Chondrocyte (in vitro differentiated cells): ENCODE measurements around the gene CMAS. TPM values are rescaled to one million over a fixed set of nuclear protein-coding genes. Genes with fewer than 3 reads are reported as not detected.

Experiments
- DNase-seq: peaks from one replicate; pipeline ENCODE4 v3.0.0; 2021; ENCODE audit warnings: mixed read lengths, low spot score
- H3K27ac Mint-ChIP-seq: one replicate; pipeline ENCODE4 v1.8.0; 2021; ENCODE audit warnings: mild to moderate bottlenecking, moderate library complexity, mixed read lengths; ENCODE audit not compliant: unreplicated experiment
- H3K27me3 Mint-ChIP-seq: 2 replicates; pipeline ENCODE4 v1.8.0; 2021; ENCODE audit warnings: low read depth, mixed read lengths
- H3K36me3 Mint-ChIP-seq: 2 replicates; pipeline ENCODE4 v1.8.0; 2021; ENCODE audit warnings: low read depth, mixed read lengths
- H3K4me1 Mint-ChIP-seq: 2 replicates; pipeline ENCODE4 v1.8.0; 2021; ENCODE audit warnings: low read depth, mild to moderate bottlenecking, mixed read lengths
- H3K4me3 Mint-ChIP-seq: one replicate; pipeline ENCODE4 v1.8.0; 2021; ENCODE audit warnings: mild to moderate bottlenecking, moderate library complexity, mixed read lengths; ENCODE audit not compliant: unreplicated experiment
- H3K9me3 Mint-ChIP-seq: 2 replicates; pipeline ENCODE4 v1.8.0; 2021; ENCODE audit warnings: low read depth, mixed read lengths
- CTCF ChIP-seq: fragments of 200-600 bp; sonication (generic); IDR thresholded peaks from 2 replicates; pipeline ENCODE4 v1.5.0; 2021; ENCODE audit warnings: antibody characterized with exemption, mild to moderate bottlenecking, moderate library complexity
- total RNA-seq: library from RNA; stranded (reverse); gene quantifications from 3 replicates; pipeline ENCODE4 v1.2.1, GENCODE V29; 2021

Gene CMAS
- total RNA-seq, 1 donor from 2014 or later, result 26.1 TPM

DNA sequence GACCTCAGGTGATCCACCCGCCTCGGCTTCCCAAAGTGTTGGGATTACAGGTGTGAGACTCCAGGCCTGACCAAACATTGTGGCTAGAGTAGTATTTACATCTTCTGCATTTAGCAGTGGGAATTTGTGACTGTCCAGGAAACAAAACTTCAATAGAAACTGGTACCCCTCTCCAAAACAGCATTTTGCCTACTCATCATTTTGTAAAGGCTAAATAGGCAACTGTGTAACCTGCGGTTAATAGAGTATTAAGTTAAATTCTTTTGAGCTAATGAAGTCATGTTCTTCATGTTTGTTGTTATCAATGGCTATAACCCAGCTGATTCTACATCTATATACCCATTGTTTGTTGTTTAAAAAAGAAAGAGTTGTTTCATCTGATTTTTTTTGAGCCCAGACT is 8.1 kb downstream of the CMAS start:
- Mint-ChIP-seq H3K4me3 (no peak overlapping the region), H3K36me3 (peaks cover 10% of the 10 kb centered on the region), H3K27me3 (no peaks in the 10 kb centered on the region), H3K9me3 (no peaks in the 10 kb centered on the region), H3K4me1 (peaks cover 2% of the 10 kb centered on the region), H3K27ac (no peak overlapping the region)
- no peak for TF ChIP-seq CTCF
- DNase-seq, result no peak

DNA sequence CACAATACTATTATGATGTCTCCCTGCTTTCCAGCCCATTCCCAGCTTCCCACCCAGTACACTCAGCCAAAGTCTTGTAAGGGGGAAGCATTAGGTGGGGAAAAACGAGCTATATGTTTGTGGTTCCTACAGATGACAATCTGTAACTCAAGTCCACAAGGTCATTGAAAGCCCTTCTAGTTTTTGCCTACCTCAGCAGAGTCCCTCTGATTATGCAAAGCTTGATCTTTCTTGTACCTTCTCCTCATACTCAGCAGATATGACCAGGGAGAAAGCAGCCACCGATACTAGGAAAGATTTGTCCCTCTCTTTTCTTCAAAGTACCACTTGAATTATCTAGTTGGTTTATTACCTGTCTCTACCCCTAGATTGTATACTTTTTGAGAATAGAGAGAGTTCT is 10.6 kb downstream of the CMAS start:
- H3K9me3 Mint-ChIP-seq, result no peaks in the 10 kb centered on the region
- DNase-seq, result no peak
- no peaks in the 10 kb centered on the region for H3K27me3 Mint-ChIP-seq
- H3K4me3 Mint-ChIP-seq, result no peak overlapping the region
- peaks cover 3% of the 10 kb centered on the region for H3K4me1 Mint-ChIP-seq
- no peak for TF ChIP-seq CTCF
- H3K27ac Mint-ChIP-seq, result no peak overlapping the region
- H3K36me3 Mint-ChIP-seq, result peaks cover 11% of the 10 kb centered on the region

- no peak overlapping the region for H3K4me3 Mint-ChIP-seq
- H3K36me3 Mint-ChIP-seq, result peaks cover 19% of the 10 kb centered on the region
- peaks cover 3% of the 10 kb centered on the region for H3K4me1 Mint-ChIP-seq
- H3K27me3 Mint-ChIP-seq, result no peaks in the 10 kb centered on the region
- TF ChIP-seq CTCF, result no peak
- no peak overlapping the region for H3K27ac Mint-ChIP-seq
- no peaks in the 10 kb centered on the region for H3K9me3 Mint-ChIP-seq
- no peak for DNase-seq
These were observed 14.1 kb downstream of the CMAS start for GRCh38 chr12:22059976-22060647.

- Mint-ChIP-seq H3K4me3 (no peak overlapping the region), H3K36me3 (peaks cover 18% of the 10 kb centered on the region), H3K27ac (no peak overlapping the region), H3K4me1 (peaks cover under 1% of the 10 kb centered on the region), H3K9me3 (no peaks in the 10 kb centered on the region), H3K27me3 (no peaks in the 10 kb centered on the region)
- DNase-seq, result no peak
- no peak for TF ChIP-seq CTCF
These were observed 18.9 kb downstream of the CMAS start for GRCh38 chr12:22064968-22065367.

- no peak overlapping the region for H3K4me3 Mint-ChIP-seq
- H3K36me3 Mint-ChIP-seq, result peaks cover 18% of the 10 kb centered on the region
- TF ChIP-seq CTCF, result no peak
- no peak overlapping the region for H3K27ac Mint-ChIP-seq
- no peak for DNase-seq
- H3K9me3 Mint-ChIP-seq, result no peaks in the 10 kb centered on the region
- H3K4me1 Mint-ChIP-seq, result no peaks in the 10 kb centered on the region
- peaks cover under 1% of the 10 kb centered on the region for H3K27me3 Mint-ChIP-seq
These were observed 20.3 kb downstream of the CMAS start for GRCh38 chr12:22066310-22066709.
